Fibroblast of skin of right quadriceps (primary cell): ENCODE results near the gene POU2F3.
"Not testable (repeated sequence)": the region's sequence is repeated elsewhere in the genome, so short reads cannot be mapped to it uniquely, and the experiment has no call there.

ENCODE experiments used
- DNase-seq: peaks from one replicate; pipeline ENCODE4 v3.0.0-alpha.2; 2013

POU2F3 gene

DNA sequence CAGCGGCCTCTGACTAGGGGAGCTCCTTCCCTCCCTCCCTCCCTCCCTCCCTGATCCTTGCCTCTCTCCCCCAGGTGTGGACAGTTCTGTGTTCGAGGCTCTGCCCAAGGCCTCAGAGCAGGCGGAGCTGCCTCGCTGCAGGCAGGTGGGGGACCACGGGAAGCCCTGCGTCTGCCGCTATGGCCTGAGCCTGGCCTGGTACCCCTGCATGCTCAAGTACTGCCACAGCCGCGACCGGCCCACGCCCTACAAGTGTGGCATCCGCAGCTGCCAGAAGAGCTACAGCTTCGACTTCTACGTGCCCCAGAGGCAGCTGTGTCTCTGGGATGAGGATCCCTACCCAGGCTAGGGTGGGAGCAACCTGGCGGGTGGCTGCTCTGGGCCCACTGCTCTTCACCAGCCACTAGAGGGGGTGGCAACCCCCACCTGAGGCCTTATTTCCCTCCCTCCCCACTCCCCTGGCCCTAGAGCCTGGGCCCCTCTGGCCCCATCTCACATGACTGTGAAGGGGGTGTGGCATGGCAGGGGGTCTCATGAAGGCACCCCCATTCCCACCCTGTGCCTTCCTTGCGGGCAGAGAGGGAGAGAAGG is 11.1 kb upstream of the POU2F3 start:
- no peak for DNase-seq

DNA sequence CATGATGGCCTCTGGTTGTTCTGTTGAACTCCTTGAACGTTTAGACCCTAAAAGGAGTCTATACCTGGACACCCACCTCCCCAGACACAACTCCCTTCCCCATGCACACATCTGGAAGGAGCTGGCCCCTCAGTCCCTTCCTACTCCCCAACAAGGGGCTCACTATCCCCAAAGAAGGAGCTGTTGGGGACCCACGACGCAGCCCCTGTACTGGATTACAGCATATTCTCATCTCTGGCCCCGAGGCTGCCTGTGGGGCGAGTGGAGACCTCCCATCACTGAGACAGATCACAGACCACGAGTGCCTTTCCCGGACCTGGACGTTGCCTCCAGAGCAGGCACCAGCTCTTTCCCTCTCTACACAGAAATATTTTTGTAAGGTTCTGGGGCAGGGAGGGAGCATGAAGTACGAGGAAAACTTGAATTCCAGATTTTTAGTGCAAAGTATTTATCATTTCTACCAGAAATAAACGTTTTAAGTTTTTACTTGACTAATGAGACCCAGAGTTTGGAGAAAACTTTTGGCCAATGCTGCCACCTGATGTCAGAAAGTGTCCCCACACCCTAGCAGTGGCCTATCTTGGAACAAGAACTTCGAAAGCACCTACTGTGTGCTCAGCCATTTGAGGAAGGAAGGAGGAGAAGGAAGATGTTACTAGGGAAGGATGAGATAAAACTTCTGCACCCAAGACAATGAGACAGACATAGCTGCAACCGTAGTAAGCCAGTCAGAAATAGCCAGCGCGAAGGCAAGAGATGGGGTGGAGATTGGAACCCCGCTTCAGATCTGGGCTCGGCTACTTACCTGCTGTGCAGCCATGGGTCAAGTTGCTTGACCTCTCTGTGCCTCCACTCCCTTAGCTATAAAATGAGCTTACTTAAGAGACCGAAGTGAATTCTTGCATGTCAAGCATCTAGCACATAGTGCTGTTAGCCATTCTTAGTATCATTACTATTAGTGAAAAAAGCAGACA is 10.2 kb upstream of the POU2F3 start:
- peak; percentile 33 for DNase-seq

GRCh38 chr11:120230433-120231071 is 9.4 kb upstream of the POU2F3 start:
- no peak for DNase-seq

DNA sequence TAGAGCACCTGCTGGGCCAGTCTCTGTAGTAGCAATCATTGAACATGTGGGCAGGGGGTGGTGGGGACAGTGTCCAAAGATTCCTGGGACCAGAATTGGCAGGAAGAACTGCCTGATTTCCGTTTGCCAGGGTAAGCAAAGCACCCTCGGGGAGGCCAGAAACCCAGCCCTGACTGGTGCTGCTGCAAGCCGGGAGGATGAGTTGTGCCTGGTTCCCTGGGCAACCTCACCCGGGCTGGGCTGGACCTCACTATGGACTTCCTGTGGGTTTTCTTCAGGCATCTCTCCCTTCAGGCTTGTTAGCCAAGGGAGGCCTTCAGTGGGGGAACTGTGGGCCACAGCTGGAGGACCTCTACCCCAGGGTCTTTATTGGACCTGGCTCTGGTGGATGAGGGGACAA is 8.0 kb upstream of the POU2F3 start:
- no peak for DNase-seq

DNA sequence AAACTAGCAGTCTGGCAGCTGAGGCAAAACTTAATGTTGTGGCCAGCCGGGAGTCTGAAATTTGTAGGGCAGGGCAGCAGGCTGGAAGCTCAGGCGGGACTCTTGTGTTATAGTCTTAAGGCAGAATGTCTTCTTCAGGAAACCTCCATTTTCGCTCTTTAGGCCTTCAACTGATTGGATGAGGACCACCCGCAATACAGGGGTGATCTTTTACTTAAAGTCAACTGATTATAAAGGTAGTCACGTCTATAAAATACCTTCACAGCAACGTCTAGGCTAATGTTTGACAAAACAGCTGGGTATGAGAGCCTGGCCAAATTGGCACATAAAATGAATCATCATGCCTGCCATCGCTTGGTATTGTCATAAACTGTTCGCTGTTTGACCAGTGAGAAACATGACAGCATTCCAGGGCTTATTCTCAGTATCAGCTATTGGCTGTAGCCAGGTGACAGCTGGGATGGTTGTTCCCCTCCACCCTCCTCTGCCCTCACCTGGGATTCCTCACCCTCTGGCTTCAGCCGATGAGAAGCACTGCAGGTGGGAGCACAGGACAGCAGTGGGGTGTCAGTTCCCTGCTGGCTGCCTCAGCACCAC is 6.6 kb upstream of the POU2F3 start:
- DNase-seq, result no peak

- peak; percentile 35 for DNase-seq
Measured at GRCh38 chr11:120235024-120235628, 4.8 kb upstream of the POU2F3 start.

GRCh38 chr11:120236169-120237107 is 3.5 kb upstream of the POU2F3 start:
- DNase-seq, result peak; percentile 75

GRCh38 chr11:120238968-120239620 is 846 bp upstream of the POU2F3 start:
- DNase-seq, result no peak

- no peak for DNase-seq
Measured at GRCh38 chr11:120240866-120241265, 926 bp downstream of the POU2F3 start.

GRCh38 chr11:120241277-120241676 is 1.3 kb downstream of the POU2F3 start:
- no peak for DNase-seq

DNA sequence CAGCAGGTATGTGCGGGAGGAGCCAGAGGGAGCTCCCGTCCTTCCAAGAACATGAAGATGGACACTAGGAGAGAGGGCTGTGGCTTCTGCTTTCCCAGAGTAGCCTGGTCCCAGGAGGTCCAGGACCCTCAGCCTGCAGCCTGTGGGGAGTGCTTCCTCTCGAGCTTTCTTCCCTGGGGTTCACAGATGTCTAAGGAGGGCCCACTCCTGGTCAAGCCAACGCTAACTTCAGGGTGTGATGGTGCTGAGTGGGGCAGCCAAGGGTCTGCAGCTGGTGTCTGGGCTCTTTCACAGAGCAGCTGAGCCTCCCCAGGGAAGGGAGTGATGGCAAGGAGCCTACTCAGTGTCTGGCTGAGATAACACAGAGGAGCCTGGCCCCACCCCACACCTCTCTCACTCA is 3.3 kb downstream of the POU2F3 start:
- no peak for DNase-seq

DNA sequence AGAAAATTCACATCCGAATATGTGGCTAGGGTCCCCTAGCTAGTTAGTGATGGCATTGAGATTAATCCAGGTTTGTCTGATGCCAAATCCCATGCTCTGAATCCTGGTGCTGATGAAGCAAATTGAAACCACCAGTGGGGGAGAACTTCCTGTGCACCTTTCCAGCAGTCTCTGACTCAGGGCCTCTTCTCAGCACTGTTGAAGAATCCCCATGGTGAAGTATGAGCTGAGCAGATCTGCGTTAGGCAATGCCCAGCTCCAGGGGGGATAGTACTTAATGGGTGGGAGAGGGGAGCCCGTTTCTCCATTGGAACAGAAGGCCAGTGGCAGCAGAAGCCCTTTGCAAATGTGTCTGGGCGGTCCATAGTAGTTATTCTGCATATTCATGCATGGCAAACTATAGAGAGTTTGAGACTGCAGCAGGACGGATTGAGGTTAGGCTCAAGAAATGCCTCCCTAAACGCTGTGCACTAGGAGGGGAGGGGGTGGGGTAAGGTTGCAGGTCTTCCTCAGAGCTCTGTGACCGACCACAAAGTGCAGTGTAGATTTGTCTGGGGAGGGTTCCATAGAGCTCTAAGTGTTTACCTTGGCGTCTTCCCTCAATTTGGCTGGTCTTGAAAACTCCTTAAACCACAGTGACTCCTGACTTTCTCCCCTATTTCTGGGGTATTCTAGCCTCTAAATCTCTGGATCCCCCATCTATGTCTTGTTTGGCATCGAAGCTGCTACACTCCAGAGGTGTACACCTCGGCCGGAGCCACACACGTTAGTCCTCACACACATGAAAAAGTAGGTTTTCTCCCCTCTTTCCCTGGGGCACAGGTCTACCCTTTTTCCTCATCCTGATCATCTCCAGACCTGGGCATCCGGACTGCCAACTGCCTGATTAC is 4.8 kb downstream of the POU2F3 start:
- peak; percentile 60 for DNase-seq

DNA sequence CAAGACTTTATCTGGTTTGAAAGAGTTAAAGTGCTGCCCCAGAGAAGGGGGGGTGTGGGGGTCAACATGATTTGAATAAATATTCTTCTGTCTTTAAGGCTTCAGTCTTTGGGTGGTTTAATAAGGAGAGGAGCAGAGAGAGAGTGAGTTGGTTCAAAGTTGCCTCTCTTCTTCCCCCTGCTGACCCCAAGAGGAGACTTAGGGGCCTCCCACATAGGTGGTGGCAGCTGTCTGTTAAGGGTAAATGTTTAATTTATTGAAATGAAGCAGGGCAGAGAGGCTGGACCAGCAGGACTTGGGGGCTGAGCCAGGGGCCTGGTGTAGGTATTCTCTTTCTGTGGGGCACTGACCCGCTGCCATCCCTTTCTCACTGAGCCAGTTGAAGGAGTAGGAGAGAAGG is 5.5 kb downstream of the POU2F3 start:
- DNase-seq, result no peak

- peak; percentile 70 for DNase-seq
Measured at GRCh38 chr11:120248551-120249278, 8.8 kb downstream of the POU2F3 start.

GRCh38 chr11:120249279-120250262 is 9.6 kb downstream of the POU2F3 start:
- no peak for DNase-seq

GRCh38 chr11:120253377-120253776 is 13.4 kb downstream of the POU2F3 start:
- DNase-seq, result not testable (repeated sequence)

- DNase-seq, result no peak
Measured at GRCh38 chr11:120254788-120255518, 15.0 kb downstream of the POU2F3 start.

- DNase-seq, result no peak
Measured at GRCh38 chr11:120255519-120255866, 15.6 kb downstream of the POU2F3 start.
